ENCODE results near the gene SMIM32.

DNA sequence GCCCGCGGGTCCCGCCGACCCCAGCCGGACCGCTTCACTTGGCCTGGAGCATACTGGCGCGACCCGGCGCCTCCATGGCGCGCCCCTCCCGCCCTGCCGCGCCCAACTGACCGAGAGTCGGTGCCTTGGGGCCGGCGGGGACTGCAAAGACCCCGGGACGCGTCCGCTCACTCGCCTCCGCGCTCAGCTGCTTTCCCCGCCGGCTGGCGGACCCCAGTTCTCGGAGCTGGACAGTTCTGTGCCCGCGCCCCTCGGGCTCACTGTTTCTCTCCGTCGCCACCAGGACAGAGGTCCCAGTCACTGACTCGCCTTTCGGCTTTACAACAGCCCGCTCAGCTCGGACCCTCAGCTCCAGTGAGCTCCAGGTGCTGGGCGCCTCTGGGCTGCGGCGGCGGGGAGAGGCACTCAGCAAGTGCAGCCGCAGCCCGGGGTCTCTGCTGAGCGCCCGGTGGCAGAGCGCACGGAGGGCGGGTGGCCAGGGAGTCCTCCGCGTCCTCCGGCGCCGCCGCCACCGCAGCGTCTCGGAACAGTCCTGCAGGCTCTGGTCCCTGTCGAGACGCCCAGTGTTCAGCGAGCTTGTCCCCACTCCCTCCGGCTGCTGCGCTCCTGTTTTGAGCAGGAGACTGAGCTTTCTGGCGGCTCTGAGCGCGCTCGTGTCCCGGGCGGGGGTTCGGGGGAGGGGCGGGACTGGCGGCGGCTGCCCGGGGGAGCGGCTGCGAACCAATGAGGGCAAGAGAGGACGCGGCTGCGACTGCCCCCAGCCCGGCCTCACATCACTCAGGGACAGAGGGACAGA lies at the start of gene SMIM32:
- peak; percentile 70 for TF ChIP-seq EZH2 (IDR thresholded peaks at IDR 0.05)
- TF ChIP-seq, protein P1, sequence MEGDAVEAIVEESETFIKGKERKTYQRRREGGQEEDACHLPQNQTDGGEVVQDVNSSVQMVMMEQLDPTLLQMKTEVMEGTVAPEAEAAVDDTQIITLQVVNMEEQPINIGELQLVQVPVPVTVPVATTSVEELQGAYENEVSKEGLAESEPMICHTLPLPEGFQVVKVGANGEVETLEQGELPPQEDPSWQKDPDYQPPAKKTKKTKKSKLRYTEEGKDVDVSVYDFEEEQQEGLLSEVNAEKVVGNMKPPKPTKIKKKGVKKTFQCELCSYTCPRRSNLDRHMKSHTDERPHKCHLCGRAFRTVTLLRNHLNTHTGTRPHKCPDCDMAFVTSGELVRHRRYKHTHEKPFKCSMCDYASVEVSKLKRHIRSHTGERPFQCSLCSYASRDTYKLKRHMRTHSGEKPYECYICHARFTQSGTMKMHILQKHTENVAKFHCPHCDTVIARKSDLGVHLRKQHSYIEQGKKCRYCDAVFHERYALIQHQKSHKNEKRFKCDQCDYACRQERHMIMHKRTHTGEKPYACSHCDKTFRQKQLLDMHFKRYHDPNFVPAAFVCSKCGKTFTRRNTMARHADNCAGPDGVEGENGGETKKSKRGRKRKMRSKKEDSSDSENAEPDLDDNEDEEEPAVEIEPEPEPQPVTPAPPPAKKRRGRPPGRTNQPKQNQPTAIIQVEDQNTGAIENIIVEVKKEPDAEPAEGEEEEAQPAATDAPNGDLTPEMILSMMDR (IDR thresholded peaks at IDR 0.05): peak; percentile 15

Data from neural progenitor cell (in vitro differentiated cells).